Fibroblast of lung (primary cell): ENCODE results near the gene MARK3. TPM values are rescaled to one million over a fixed set of nuclear protein-coding genes. Genes with fewer than 3 reads are reported as not detected.

Source experiments
- DNase-seq, 2 donors: peaks; one replicate each; pipeline versions ENCODE4 v3.0.0 to v3.0.0-alpha.2; 2010; ENCODE audit warnings: low read depth in 2 of 2
- H2AFZ ChIP-seq: 2 replicates; pipeline ENCODE4 v1.5.1; 2012; ENCODE audit warnings: low read length, control low read depth, inconsistent platforms
- H3K27ac ChIP-seq: 2 replicates; pipeline ENCODE4 v1.5.1; 2011; ENCODE audit warnings: low read length, control low read depth; ENCODE audit not compliant: insufficient read depth
- H3K27me3 ChIP-seq: 2 replicates; pipeline ENCODE4 v1.5.1; 2011; ENCODE audit warnings: mild to moderate bottlenecking, low read length; ENCODE audit not compliant: control insufficient read depth, insufficient read depth
- H3K36me3 ChIP-seq: 2 replicates; pipeline ENCODE4 v1.5.1; 2011; ENCODE audit warnings: low read length; ENCODE audit not compliant: control insufficient read depth, insufficient read depth
- H3K4me1 ChIP-seq: 2 replicates; pipeline ENCODE4 v1.5.1; 2011; ENCODE audit warnings: low read length; ENCODE audit not compliant: control insufficient read depth, insufficient read depth; ENCODE audit errors: extremely low read depth
- H3K4me2 ChIP-seq: 2 replicates; pipeline ENCODE4 v1.5.1; 2011; ENCODE audit warnings: low read length, control low read depth; ENCODE audit not compliant: insufficient read depth; ENCODE audit errors: extremely low read depth
- H3K4me3 ChIP-seq, 4 experiments: fragments of 200-600 bp in 1 of 4; sonication (generic) in 1 of 4; replicated peaks in 1 of 4; 2 replicates each; pipeline ENCODE4 v1.5.1; 2011 to 2016; ENCODE audit warnings: low read length in 4 of 4, low read depth in 3 of 4, mild to moderate bottlenecking in 3 of 4, control low read depth in 2 of 4, inconsistent platforms in 1 of 4, mixed read lengths in 1 of 4; ENCODE audit not compliant: insufficient read depth in 1 of 4; ENCODE audit errors: control extremely low read depth in 1 of 4
- H3K79me2 ChIP-seq: 2 replicates; pipeline ENCODE4 v1.5.1; 2012; ENCODE audit warnings: mild to moderate bottlenecking, low read length, inconsistent platforms; ENCODE audit not compliant: control insufficient read depth, insufficient read depth
- H3K9ac ChIP-seq: 2 replicates; pipeline ENCODE4 v1.5.1; 2011; ENCODE audit warnings: mild to moderate bottlenecking, low read length, control low read depth; ENCODE audit not compliant: insufficient read depth
- H3K9me3 ChIP-seq: 2 replicates; pipeline ENCODE4 v1.5.1; 2012; ENCODE audit warnings: low read depth, low read length; ENCODE audit not compliant: control insufficient read depth, insufficient read depth
- H4K20me1 ChIP-seq: 2 replicates; pipeline ENCODE4 v1.5.1; 2011; ENCODE audit warnings: low read length; ENCODE audit not compliant: control insufficient read depth, insufficient read depth; ENCODE audit errors: extremely low read depth
- EZH2 ChIP-seq: IDR thresholded peaks from 2 replicates; pipeline ENCODE4 v1.5.1; 2012; ENCODE audit warnings: low read length, control low read depth, mild to moderate bottlenecking; ENCODE audit errors: missing control alignments
- polyA plus RNA-seq, 2 donors: library from polyadenylated mRNA; depleted of rRNA in 1 of 2; stranded (reverse) in 1 of 2; unstranded in 1 of 2; fragments of >200 nt; gene quantifications; 2 replicates each; pipeline ENCODE4 v1.2.1, GENCODE V29; 2011 to 2012; ENCODE audit warnings: missing spikeins in 1 of 2
- total RNA-seq: library from RNA; depleted of rRNA; stranded (reverse); fragments of >200 nt; gene quantifications from 2 replicates; pipeline ENCODE4 v1.2.1, GENCODE V29; 2014
- TF ChIP-seq, protein P1 (sequence below), 2 donors: IDR thresholded peaks in 1 of 2; conservative IDR thresholded peaks in 1 of 2; 1 replicate in 1 of 2; 2 replicates in 1 of 2; pipeline ENCODE4 v1.5.1; 2011 to 2012; ENCODE audit warnings: low read length in 2 of 2, control low read depth in 1 of 2, inconsistent platforms in 1 of 2, low read depth in 1 of 2, mild to moderate bottlenecking in 1 of 2

Gene MARK3
- total and polyA plus RNA-seq, 2 donors (not counting 1 experiment from before 2014, with no cell fraction given), result 76.0 to 119 TPM

DNA sequence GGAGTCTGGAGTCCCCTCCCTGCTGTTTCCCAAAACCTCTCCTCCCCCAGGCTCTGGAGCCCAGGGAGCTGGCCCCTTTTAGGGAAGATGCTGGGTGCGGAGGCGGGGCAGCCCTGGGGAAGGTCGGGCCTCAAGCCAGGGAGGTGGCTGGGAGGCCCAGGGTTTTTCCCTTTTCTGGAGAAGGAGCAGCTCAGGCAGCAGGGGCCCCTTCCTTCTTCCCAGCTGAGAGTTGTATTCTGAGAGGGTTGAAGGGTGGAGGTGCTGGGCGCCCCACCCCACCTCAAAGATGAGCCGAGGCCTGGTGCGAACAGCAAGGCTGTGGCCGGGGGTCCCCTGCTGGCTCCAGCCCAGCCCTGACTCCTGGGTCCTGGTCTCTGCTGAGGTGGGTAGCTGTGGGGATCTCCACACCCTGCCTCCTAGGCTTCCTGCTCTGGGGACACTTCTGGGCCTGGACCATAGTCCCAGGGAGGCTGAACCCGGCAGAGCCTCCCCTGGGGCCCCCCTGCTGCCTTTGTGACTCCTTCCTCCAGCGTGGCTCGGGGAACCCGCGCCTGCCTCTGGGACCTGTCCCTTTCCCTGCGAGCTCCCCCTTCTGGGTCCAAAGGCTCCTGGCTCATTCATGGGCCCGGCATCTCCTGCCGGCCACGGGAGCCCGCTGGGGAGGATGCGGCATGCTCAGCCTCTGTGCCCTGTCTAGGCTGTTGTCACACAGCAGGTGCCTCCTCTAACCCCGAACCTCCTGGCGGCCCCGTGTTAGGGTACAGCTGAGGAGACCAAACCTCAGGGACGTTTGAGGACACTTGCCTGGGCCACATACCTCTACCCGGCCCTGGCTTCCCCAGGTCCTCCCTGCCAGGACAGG is 148.2 kb downstream of the MARK3 start:
- no peak overlapping the region for H3K27ac ChIP-seq
- no peak overlapping the region for H3K4me3 ChIP-seq
- H3K4me2 ChIP-seq, result no peak overlapping the region
- peaks cover 7% of the 10 kb centered on the region for H3K4me1 ChIP-seq
- H3K27me3 ChIP-seq, result no peaks in the 10 kb centered on the region
- DNase-seq, result no peak
- H3K9ac ChIP-seq, result no peak overlapping the region
- H3K9me3 ChIP-seq, result no peaks in the 10 kb centered on the region
- no peak overlapping the region for H2AFZ ChIP-seq
- peaks cover 5% of the 10 kb centered on the region for H3K36me3 ChIP-seq
- no peak for TF ChIP-seq EZH2
- TF ChIP-seq, protein P1, sequence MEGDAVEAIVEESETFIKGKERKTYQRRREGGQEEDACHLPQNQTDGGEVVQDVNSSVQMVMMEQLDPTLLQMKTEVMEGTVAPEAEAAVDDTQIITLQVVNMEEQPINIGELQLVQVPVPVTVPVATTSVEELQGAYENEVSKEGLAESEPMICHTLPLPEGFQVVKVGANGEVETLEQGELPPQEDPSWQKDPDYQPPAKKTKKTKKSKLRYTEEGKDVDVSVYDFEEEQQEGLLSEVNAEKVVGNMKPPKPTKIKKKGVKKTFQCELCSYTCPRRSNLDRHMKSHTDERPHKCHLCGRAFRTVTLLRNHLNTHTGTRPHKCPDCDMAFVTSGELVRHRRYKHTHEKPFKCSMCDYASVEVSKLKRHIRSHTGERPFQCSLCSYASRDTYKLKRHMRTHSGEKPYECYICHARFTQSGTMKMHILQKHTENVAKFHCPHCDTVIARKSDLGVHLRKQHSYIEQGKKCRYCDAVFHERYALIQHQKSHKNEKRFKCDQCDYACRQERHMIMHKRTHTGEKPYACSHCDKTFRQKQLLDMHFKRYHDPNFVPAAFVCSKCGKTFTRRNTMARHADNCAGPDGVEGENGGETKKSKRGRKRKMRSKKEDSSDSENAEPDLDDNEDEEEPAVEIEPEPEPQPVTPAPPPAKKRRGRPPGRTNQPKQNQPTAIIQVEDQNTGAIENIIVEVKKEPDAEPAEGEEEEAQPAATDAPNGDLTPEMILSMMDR (conservative IDR thresholded peaks at IDR 0.05 in 1 of 2, IDR thresholded peaks at IDR 0.05 in 1 of 2; ENCODE audit: low read depth in 1 of 2, low read length in 2 of 2), result no peak
- no peaks in the 10 kb centered on the region for H4K20me1 ChIP-seq
- peaks cover 27% of the 10 kb centered on the region for H3K79me2 ChIP-seq

DNA sequence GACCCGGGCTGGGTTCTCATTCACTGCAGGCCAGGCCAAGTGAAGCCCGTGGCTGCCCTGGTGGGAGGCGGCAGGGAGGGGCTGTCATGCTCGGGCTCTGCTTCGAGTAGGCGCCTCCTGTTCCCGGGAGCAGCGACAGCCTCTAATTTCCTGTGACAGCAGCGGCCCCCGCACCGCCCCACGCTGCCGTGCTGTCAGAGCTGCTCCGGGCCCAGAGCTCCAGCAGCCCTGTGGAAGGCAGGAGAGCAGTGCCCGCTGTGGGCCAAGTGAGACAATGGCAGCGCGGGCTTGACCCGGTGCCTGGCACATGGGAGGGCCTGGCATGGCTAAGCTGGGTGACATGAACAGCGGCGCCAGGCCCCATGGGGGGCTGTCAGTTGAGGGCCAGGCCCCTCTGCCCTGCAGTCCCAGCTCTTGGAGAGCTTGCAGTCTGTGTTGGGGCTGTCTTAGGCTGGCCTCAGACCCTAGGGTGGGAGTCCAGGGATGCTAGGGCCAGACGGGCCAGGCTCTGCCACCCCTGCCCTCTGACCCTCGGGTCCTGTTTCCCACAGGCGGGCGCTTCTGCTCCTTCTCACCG is 148.9 kb downstream of the MARK3 start:
- Histone ChIP-seq H3K79me2 (peaks cover 27% of the 10 kb centered on the region), H3K4me2 (no peak overlapping the region), H3K4me1 (peaks cover 6% of the 10 kb centered on the region), H2AFZ (no peak overlapping the region), H3K27me3 (no peaks in the 10 kb centered on the region), H3K4me3 (no peak overlapping the region), H3K27ac (no peak overlapping the region), H4K20me1 (no peaks in the 10 kb centered on the region), H3K9me3 (no peaks in the 10 kb centered on the region), H3K9ac (no peak overlapping the region), H3K36me3 (peaks cover 5% of the 10 kb centered on the region)
- TF ChIP-seq EZH2, result no peak
- TF ChIP-seq, protein P1 (conservative IDR thresholded peaks at IDR 0.05 in 1 of 2, IDR thresholded peaks at IDR 0.05 in 1 of 2; ENCODE audit: low read depth in 1 of 2, low read length in 2 of 2), result no peak
- no peak for DNase-seq

DNA sequence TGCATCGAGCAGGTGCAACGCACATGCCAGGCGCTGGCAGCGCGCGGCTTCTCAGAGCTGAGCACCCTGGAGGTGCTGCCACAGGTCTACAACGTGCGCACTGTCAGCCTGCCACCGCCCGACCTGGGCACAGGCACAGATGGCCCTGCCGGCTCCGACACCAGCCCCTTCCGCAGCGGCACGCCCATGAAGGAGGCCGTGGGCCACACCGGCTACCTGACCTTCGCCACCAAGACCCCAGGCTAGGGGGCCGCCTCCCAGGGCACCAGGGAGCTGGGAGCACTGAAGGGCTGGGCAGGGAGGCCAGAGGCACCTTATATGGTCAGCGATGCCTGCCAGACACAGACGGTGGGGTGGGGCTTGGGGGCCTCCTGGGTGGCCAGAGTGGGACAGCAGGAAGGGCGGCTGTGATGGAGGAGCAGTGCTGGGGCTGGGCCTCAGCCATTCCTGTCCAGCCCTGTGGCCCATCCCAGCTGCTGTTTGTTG is 149.4 kb downstream of the MARK3 start:
- peaks cover 21% of the 10 kb centered on the region for H3K79me2 ChIP-seq
- H4K20me1 ChIP-seq, result no peaks in the 10 kb centered on the region
- no peak for DNase-seq
- H3K36me3 ChIP-seq, result peaks cover 5% of the 10 kb centered on the region
- no peak overlapping the region for H3K9ac ChIP-seq
- peaks cover 9% of the 10 kb centered on the region for H3K4me1 ChIP-seq
- TF ChIP-seq EZH2, result no peak
- TF ChIP-seq, protein P1 (conservative IDR thresholded peaks at IDR 0.05 in 1 of 2, IDR thresholded peaks at IDR 0.05 in 1 of 2; ENCODE audit: low read depth in 1 of 2, low read length in 2 of 2), result no peak
- H3K27ac ChIP-seq, result no peak overlapping the region
- no peaks in the 10 kb centered on the region for H3K27me3 ChIP-seq
- H3K4me3 ChIP-seq, result no peak overlapping the region
- no peak overlapping the region for H2AFZ ChIP-seq
- no peaks in the 10 kb centered on the region for H3K9me3 ChIP-seq
- H3K4me2 ChIP-seq, result no peak overlapping the region
